GM21786 (cell line): ENCODE measurements around the gene RAB9A.
"Not testable (repeated sequence)": the region's sequence is repeated elsewhere in the genome, so short reads cannot be mapped to it uniquely, and the experiment has no call there.

Experiments
- ATAC-seq: cut with Tn5 transposase; IDR thresholded peaks from one replicate; pipeline ENCODE4 v1.9.1; 2021; ENCODE audit not compliant: unreplicated experiment

Gene RAB9A

GRCh38 chrX:13669246-13669737 lies 19.6 kb upstream of the RAB9A start:
- ATAC-seq = peak; percentile 79

GRCh38 chrX:13669755-13670154 lies 19.2 kb upstream of the RAB9A start:
- ATAC-seq = not testable (repeated sequence)

- no peak for ATAC-seq
These were observed 18.7 kb upstream of the RAB9A start for GRCh38 chrX:13670197-13670596.

GRCh38 chrX:13673016-13673415 lies 15.9 kb upstream of the RAB9A start:
- ATAC-seq = no peak

GRCh38 chrX:13676885-13677284 lies 12.0 kb upstream of the RAB9A start:
- no peak for ATAC-seq

GRCh38 chrX:13679700-13680099 lies 9.2 kb upstream of the RAB9A start:
- ATAC-seq = not testable (repeated sequence)

- no peak for ATAC-seq
These were observed 7.3 kb upstream of the RAB9A start for GRCh38 chrX:13681595-13681994.

GRCh38 chrX:13684361-13684760 lies 4.6 kb upstream of the RAB9A start:
- no peak for ATAC-seq

- ATAC-seq = no peak
These were observed 3.7 kb upstream of the RAB9A start for GRCh38 chrX:13685126-13685763.

GRCh38 chrX:13687203-13687602 lies 1.7 kb upstream of the RAB9A start:
- ATAC-seq = no peak

- no peak for ATAC-seq
These were observed 457 bp upstream of the RAB9A start for GRCh38 chrX:13688384-13688957.

GRCh38 chrX:13689741-13690211 lies 848 bp downstream of the RAB9A start:
- ATAC-seq = no peak

GRCh38 chrX:13690836-13691235 lies 1.9 kb downstream of the RAB9A start:
- no peak for ATAC-seq

- ATAC-seq = no peak
These were observed 3.0 kb downstream of the RAB9A start for GRCh38 chrX:13691841-13692371.

GRCh38 chrX:13692771-13693231 lies 3.9 kb downstream of the RAB9A start:
- no peak for ATAC-seq

GRCh38 chrX:13693341-13693961 lies 4.5 kb downstream of the RAB9A start:
- no peak for ATAC-seq

- ATAC-seq = no peak
These were observed 5.4 kb downstream of the RAB9A start for GRCh38 chrX:13694359-13694758.

- no peak for ATAC-seq
These were observed 6.1 kb downstream of the RAB9A start for GRCh38 chrX:13694983-13695382.

GRCh38 chrX:13695601-13696115 lies 6.7 kb downstream of the RAB9A start:
- ATAC-seq = no peak

- ATAC-seq = peak; percentile 60
These were observed 8.5 kb downstream of the RAB9A start for GRCh38 chrX:13697455-13697854.

GRCh38 chrX:13697976-13698375 lies 9.0 kb downstream of the RAB9A start:
- ATAC-seq = no peak

- no peak for ATAC-seq
These were observed 9.5 kb downstream of the RAB9A start for GRCh38 chrX:13698432-13698831.
